Prostate gland (tissue), 2 donors: ENCODE results near the gene JSRP1. TPM values are rescaled to one million over a fixed set of nuclear protein-coding genes. Genes with fewer than 3 reads are reported as not detected.

Experiments
- DNase-seq: peaks from one replicate; pipeline ENCODE4 v3.0.0-alpha.2; 2019; ENCODE audit warnings: low spot score
- H3K27ac ChIP-seq, 2 donors: fragments of 200-600 bp; sonication (generic); 2 replicates each; pipeline ENCODE4 v1.5.1; 2017 to 2019
- H3K27me3 ChIP-seq: fragments of 200-600 bp; sonication (generic); replicated peaks from 2 replicates; pipeline ENCODE4 v1.5.1; 2019; ENCODE audit not compliant: insufficient read depth
- H3K36me3 ChIP-seq, 2 donors: fragments of 200-600 bp; sonication (generic); 1 replicate in 1 of 2; 2 replicates in 1 of 2; pipeline versions ENCODE4 v1.5.1 to v1.8.1; 2017 to 2019
- H3K4me1 ChIP-seq: fragments of 200-600 bp; sonication (generic); replicated peaks from 2 replicates; pipeline ENCODE4 v1.5.1; 2019
- H3K4me3 ChIP-seq, 2 donors: fragments of 200-600 bp; sonication (generic); 2 replicates each; pipeline ENCODE4 v1.5.1; 2017 to 2019
- H3K9me3 ChIP-seq: fragments of 200-600 bp; sonication (generic); 2 replicates; pipeline ENCODE4 v1.5.1; 2017
- CTCF ChIP-seq, 4 experiments: fragments of 200-600 bp in 2 of 4; fragments of 450-650 bp in 2 of 4; sonication (generic) in 2 of 4; IDR thresholded peaks; 1 replicate in 3 of 4; 2 replicates in 1 of 4; pipeline ENCODE4 v1.5.1; 2016 to 2019; ENCODE audit warnings: antibody characterized with exemption in 4 of 4, mild to moderate bottlenecking in 2 of 4, moderate library complexity in 2 of 4
- POLR2A ChIP-seq: fragments of 450-650 bp; IDR thresholded peaks from one replicate; pipeline ENCODE4 v1.6.1; 2016; ENCODE audit warnings: antibody characterized with exemption, mild to moderate bottlenecking
- POLR2AphosphoS5 ChIP-seq: sonication (generic); formaldehyde crosslinking; IDR thresholded peaks from one replicate; pipeline ENCODE4 v1.6.1; 2017; ENCODE audit warnings: antibody characterized with exemption
- WGBS: methylation state at CpG from one replicate; pipeline ENCODE4 v1.1.5; 2018; 5-methylcytosine and 5-hydroxymethylcytosine counted together
- intact Hi-C: fragments of 100-400 bp; cut with DNase I; formaldehyde crosslinking; loops from one replicate; pipeline ENCODE4 v1.14.2; 2022
- total RNA-seq, 2 donors: library from RNA; depleted of rRNA; stranded (reverse); fragments of >200 nt; gene quantifications; one replicate each; pipeline ENCODE4 v1.1.0, GENCODE V29; 2016

Gene JSRP1
- total RNA-seq, 2 donors from 2014 or later = 0.96 TPM; not detected in 1

GRCh38 chr19:2266183-2266993 is 10.2 kb upstream of the JSRP1 start:
- no peaks in the 10 kb centered on the region for H3K27me3 ChIP-seq
- no peaks in the 10 kb centered on the region for H3K4me1 ChIP-seq
- peak; percentile 45 for TF ChIP-seq POLR2AphosphoS5
- peak; percentile 50 for TF ChIP-seq POLR2A
- TF ChIP-seq CTCF (IDR thresholded peaks at IDR 0.05) = no peak
- no peaks in the 10 kb centered on the region for H3K9me3 ChIP-seq
- no peak overlapping the region for H3K27ac ChIP-seq
- intact Hi-C loops = no loop called here
- peak; percentile 48 for DNase-seq
- H3K4me3 ChIP-seq = no peak overlapping the region
- WGBS = 57% methylated on average over 18 of the region's 18 CpGs
- H3K36me3 ChIP-seq = no peaks in the 10 kb centered on the region

- H3K27ac ChIP-seq = no peak overlapping the region
- DNase-seq = no peak
- H3K4me3 ChIP-seq = no peak overlapping the region
- intact Hi-C loops = no loop called here
- 65% methylated on average over 7 of the region's 7 CpGs for WGBS
- TF ChIP-seq POLR2AphosphoS5 (no peak), CTCF (IDR thresholded peaks at IDR 0.05) (peak in 2 of 4 experiments; percentile 10 to 23)
- H3K27me3 ChIP-seq = no peaks in the 10 kb centered on the region
- H3K4me1 ChIP-seq = no peaks in the 10 kb centered on the region
- no peaks in the 10 kb centered on the region for H3K36me3 ChIP-seq
- no peaks in the 10 kb centered on the region for H3K9me3 ChIP-seq
Observed at GRCh38 chr19:2261438-2262172, 5.4 kb upstream of the JSRP1 start.

- no peak for DNase-seq
- TF ChIP-seq POLR2AphosphoS5 (no peak), POLR2A (no peak), CTCF (IDR thresholded peaks at IDR 0.05) (no peak)
- intact Hi-C loops = no loop called here
- 61% methylated on average over 11 of the region's 11 CpGs for WGBS
- Histone ChIP-seq H3K9me3 (no peaks in the 10 kb centered on the region), H3K4me3 (no peak overlapping the region), H3K36me3 (no peaks in the 10 kb centered on the region), H3K27me3 (no peaks in the 10 kb centered on the region), H3K27ac (no peak overlapping the region), H3K4me1 (no peaks in the 10 kb centered on the region)
Observed at GRCh38 chr19:2260341-2260805, 4.2 kb upstream of the JSRP1 start.

- H3K27ac ChIP-seq = no peak overlapping the region
- H3K9me3 ChIP-seq = no peaks in the 10 kb centered on the region
- TF ChIP-seq CTCF (IDR thresholded peaks at IDR 0.05) (no peak), POLR2AphosphoS5 (no peak), POLR2A (no peak)
- no peaks in the 10 kb centered on the region for H3K36me3 ChIP-seq
- H3K27me3 ChIP-seq = no peaks in the 10 kb centered on the region
- no peak overlapping the region for H3K4me3 ChIP-seq
- 85% methylated on average over 5 of the region's 5 CpGs for WGBS
- DNase-seq = no peak
- H3K4me1 ChIP-seq = no peaks in the 10 kb centered on the region
- intact Hi-C loops = no loop called here
Observed at GRCh38 chr19:2259336-2259735, 3.1 kb upstream of the JSRP1 start.
